ENCODE data around the gene OLFM2.
"Not testable (repeated sequence)": the region's sequence is repeated elsewhere in the genome, so short reads cannot be mapped to it uniquely, and the experiment has no call there.

The OLFM2 gene

DNA sequence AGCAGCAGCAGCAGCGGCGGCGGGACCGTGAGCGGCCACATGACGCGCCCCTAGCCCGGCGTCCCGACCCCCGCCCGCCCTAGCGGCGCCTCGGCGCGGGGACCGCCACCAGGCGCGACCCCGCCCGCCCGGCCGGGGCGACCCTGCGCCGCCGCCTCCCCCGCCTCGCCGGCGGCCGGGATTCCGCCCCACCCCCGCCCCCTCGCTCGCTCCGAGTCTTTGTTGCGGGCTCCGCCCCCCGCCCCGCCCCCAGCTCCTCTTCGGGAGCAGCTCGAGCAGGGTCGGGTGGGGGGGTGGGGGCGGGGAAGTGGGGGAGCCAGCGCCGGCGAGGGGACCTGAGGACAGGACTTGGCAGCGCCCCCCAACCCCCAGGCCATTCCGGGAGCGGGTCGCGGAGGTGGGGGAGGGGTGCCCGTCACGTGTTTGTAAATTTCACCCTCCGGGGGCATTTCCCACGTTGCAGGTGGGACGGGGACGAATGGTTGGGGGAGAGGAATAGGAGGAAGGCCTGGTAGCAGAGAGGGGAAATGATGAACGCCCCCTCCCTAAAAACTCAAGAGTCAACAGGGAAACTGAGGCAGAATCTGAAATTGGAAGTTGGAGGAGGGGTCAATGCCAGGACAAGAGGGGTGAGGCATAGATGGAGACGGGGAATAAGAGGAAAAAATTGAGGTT, at the start of gene OLFM2:
Gene OLFM2, minus strand, starts transcription at position 190 of the 675 bp plus-strand sequence. Its CDS starts 149 bp downstream, at position 41.
- no peak for FAIRE-seq

DNA sequence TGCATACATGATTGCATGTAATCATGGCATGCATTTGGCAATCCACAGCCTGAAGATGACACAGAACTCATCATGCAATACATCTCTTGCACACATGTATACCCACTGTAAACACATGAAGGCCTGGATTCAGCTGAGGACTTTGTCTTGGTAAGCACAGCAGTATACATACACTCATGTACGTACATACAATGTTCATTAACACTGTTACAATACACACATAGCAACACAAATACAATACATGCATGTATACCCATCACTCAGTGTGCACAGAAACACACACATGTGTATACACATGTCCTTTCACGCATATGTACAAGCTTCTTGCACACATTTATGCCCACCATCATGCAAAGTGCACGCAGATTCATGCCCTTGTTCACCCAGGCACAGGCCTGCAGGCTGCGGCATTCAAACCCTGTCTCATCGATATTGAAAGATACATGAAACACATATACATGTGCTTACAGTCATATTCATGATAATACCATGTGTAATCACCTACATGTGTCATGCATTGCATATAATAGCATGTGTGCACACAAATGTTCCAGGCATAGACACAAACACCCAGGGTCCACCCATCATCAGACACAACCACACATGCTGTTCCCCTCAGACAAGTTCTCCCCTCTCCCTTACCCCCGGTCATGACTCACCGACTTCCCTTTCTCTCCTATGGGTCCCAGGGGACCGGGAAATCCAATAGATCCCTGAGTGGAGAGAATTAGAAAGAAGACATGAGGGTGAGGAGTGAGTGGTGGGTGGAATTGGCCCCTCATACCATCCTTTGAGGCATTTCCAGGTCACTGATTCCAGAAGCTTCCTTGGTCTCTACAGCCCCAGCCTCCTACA, 45.3 kb upstream of the OLFM2 start:
- no peak for FAIRE-seq

DNA sequence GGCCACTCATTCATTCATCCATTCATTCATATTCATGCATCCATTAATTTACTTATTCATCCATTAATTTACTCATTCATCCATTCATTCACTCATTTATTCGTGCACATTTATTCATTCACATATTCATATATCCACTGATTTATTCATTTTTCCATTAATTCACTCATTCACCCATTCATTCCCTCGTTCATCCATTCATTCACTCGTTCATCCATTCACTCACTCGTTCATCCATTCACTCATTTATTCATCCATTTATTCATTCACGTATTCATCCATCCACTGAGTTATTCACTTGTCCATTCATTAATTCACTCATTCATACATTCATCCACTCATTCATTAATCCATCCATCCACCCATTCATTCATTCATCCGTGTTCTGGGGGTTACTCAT, 35.8 kb upstream of the OLFM2 start:
- no peak for FAIRE-seq

DNA sequence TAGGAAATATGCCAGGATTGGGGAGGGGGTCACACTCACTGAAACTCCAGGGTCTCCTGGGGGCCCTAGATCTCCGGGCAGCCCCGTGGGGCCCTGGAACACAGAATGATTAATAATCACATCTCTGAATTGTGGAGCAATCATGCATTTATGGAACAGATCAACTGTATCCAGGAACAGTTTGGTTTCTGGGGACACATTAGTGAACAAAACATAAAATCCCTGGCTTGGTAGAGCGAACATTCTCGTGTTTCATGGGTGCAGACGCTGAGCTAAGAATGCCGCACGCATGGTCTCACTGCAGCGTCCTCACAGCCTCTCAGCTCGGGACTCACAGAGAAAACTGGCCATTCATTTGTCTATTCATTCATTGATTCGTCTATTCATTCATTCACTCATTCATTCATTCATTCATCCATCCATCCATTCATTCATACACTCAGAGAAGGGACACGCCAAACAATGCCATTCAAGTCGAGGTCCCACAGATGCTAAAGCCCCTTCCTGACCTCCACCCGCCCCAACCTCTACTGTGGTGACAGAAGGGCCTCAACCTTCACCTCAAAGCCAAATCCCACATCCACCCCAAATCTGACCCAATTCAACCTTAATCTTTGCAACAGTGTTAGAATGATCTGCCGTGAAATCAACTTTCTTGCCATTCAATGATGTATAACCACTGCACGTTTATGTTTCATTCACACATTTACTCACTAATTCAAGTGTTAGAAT, 35.0 kb upstream of the OLFM2 start:
- FAIRE-seq, result no peak

DNA sequence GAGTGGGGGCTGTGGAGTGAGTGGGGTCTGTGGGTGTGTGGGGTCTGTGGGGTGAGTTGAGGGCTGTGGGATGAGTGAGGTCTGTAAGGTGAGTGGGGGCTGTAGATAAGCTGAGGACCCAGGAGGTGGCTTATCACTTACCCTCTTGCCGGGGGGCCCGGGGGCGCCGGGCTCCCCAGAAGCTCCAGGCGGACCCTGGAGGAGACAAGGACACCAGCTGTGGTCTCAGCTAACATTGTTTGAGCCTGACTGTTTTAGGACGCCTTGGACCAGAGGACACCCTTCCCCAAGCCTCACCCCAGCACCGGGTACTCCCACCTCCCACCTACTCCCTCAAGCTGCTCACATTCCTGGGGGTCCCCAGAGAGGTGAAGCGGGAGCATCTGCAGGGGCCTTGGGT, 34.2 kb upstream of the OLFM2 start:
- no peak for FAIRE-seq

DNA sequence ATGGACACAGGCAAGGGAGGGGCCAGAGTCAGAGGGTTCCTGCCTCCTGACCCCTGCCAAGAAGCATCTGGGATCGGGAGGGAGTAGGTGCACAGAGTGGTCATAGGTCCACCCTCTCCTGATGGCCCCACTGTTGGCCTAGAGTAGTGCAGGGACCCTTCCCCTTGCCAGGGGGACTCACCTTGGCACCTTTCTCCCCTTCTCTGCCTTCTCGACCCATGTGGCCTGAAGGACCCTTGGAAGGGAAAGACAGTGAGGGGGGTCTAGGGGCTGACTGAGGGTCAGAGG, 33.3 kb upstream of the OLFM2 start:
- FAIRE-seq, result no peak

DNA sequence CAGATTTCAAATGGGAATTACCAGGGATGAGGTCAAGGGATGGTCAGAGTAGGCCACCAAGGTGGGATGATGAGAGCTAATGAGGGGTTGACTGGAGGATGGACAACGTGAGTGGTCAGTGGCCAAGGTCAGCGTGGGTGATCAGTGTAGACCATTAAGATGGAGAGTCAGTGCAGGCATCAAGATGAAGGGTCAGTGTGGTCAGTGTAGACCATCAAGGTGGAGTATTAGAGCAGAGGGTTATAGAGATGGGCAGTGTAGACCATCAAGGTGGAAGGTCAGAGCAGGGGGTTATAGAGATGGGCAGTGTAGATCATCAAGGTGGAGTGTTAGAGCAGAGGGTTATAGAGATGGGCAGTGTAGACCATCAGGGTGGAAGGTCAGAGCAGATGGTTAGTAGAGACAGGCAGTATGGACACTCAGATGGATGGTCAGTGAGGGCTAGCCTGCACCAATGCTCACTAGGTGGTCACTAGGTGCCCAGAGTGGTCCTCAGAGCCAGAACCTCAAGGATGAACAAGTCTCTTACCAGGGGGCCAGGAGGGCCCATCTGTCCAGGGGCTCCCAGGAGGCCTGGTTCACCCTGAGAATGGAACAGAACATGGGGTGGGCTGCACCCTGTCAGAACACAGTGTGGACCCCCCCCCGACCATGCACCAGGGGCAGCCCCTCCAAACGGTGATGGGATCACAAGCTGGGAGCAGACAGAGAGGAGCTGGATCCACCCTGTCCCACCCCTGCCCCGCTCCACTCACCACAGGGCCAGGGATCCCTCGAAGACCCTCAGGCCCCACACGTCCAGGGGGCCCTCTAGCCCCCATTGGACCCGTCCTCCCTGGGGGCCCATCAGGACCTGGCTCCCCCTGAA, 32.7 kb upstream of the OLFM2 start:
- no peak for FAIRE-seq

DNA sequence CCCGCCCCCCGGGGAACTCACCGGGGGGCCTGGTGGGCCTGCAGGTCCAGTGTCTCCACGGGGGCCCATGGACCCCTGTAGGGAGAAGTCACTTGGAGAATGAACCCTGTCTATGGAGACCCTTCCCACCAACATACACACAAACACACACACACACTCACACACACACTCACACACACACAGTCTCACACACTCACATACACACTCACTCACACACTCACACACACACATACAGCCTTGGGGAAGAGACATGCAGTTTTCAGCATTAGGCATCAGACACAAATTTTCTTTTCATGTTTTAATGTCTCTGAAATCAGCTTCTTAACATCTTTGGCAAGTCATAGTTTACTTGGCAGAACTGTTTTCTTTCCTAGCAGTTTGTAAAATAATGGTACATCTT, 31.0 kb upstream of the OLFM2 start:
- no peak for FAIRE-seq

DNA sequence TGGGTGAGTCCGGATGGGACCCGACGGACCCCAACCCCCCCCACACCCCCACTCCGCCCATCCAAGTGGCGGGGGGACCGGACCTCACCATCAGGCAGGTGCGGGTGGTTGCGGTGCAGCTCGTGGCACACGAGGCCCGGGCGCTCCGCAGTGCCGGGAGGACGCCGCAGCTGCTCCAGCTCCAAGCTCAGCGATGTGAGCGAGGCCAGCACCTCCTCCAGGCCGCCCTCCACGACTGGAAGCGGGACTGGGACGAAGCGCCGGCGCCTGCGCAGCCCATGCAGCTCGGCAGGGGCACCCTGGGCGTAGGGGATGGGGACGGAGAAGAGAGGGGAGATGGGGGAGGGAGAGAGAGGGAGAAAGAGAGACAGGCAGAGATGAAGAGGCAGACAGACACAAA, 30.1 kb upstream of the OLFM2 start:
- FAIRE-seq, result no peak

DNA sequence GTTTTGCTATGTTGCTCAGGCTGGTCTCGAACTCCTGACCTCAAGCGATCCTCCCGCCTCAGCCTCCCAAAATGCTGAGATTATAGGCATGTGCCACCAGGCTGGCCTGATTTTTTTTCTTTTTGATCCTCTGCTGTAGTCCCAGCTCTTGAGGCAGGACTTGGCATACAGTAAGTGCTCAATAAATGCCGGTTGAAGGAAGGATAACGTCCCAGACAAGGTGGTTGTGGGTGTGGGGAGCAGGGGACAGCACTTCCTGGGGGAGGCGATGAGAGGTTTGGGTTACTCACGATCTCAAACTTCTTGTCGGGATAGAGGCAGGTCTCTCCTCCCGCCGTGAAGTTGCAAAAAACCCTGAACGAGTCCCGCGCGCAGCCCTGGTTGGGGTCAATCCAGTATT, 29.7 kb upstream of the OLFM2 start:
- FAIRE-seq, result no peak

DNA sequence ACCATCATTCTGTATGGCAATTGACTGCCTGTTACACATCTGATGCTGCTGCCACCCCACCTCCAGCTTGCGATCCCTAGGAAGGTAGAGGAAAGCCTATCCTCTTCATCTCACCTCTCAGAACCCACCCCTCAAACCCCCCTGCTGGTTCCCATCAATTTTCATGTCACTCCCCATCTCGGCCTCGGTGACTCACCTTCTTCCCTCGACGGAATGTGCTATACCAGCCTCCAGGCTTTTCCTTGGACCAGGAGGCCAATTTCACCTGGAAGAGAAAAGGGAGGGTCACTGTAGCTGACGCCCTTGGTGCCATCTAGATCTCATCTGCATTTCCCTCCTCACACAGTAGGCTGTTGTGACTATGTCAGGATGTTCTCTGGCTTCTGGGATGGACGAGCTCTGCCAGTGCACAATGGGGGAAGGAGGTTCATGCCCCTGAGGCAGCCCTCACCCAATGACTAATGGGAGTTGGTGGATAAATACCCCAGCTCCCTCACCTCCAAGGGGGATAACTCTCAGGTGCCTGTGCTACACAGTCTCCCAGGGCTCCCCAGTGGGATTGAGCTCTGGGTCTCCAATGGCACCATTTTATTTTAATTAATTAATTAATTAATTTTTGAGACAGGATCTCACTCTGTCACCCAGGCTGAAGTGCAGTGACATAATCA, 26.4 kb upstream of the OLFM2 start:
- no peak for FAIRE-seq

DNA sequence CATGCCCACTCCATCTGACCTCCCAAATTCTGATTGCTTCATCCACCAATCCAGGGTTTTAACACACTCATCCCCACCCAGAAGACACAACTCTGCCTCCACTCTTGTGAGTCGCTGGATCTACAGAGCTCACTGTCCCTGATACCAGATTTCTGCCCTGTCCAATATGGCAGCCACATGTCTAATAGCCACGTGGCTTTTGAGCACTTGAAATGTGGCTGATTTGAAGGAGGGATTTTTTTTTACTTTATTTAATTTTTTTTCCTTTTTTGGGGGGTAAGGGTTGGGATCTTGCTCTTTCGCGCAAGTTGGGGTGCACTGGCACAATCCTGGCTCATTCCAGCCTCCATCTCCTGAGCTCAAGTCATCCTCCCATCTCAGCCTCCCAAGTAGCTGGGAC, 24.8 kb upstream of the OLFM2 start:
- no peak for FAIRE-seq

DNA sequence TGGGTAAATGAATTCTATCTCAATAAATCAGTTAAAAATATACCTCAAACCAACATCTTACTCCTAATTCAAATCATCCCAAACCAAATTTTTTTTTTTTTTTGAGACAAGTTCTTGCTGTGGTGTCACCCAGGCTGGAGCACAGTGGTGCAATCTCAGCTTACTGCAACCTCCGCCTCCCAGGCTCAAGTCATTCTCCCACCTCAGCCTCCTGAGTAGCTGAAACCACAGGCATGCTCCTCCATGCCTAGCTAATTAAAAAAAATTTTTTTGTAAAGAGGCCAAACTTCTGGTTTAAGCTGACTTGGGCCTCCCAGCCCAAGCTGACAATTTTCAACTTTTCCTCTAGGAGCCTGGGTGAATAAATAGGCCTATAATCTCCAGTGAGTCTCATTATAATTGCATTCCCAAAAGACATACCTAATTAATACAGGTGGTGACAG, 22.1 kb upstream of the OLFM2 start:
- no peak for FAIRE-seq

DNA sequence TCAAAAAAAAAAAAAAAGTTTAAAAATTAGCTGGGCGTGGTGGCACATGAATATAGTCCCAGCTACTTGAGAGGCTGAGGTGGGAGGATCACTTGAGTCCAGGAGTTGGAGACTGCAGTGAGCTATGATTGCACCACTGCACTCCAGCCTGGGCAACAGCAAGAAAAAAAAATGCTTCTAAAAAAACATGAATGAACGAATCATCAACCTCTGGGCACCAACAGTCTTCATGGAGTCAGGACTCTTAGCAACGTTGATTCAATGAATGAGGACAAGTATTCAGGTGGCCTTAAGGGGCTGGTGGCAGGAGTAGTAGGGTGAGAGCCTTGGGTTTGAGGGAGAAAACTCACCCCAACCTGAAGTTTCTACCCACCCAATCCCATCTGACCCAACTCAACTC, 20.6 kb upstream of the OLFM2 start:
- FAIRE-seq, result no peak

DNA sequence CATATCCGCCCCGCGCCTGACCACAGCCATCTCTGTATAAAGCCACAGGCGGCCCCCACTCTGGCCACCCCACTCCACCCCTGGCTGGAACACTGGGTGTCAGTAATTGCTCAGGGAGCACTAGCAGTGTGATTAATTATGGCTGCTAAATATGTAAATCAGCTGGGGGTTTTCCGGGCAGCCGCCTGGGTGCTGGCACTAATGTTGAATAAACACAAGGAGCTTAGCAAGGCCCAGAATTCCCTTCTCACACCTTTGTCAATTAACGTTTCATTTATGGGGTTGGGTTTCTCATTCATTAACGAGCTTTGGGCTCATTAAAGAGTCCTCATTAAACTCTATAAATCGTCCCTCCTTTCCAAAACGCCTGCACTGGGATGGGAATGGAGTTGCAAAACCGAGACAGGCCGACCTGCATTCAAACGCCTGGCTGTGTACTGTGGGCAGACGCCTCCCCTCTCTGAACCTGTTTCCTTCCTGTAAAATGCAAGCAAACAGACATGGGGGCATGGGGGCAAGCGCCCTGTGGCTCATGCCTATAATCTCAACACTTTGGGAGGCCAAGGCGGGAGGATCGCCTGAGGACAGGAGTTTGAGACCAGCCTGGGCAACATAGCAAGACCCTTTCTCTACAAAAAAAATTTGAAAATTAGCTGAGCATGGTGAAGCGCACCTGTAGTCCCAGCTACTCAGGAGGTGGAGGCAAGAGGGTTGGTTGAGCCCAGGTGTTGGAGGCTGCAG, 17.7 kb upstream of the OLFM2 start:
- FAIRE-seq, result no peak

DNA sequence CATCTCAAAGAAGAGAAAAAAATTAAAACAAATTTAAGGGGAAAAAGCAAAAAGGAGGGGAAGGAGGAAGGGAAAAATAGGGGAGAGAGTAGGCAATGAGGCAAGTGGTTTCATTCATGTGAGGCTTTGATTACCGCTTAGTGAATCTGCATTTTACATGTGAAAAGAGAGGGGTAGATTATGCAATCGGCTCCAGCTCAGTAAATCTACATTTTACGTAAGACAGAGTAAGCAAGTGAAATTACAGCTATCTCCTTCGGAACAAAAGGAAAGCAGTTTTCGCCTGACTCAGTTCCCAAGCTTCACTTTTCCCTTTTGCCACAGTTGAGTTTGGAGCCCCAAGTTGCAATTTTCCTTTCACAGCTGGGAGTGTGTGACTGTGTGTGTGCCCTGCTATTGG, 16.0 kb upstream of the OLFM2 start:
- FAIRE-seq, result no peak

DNA sequence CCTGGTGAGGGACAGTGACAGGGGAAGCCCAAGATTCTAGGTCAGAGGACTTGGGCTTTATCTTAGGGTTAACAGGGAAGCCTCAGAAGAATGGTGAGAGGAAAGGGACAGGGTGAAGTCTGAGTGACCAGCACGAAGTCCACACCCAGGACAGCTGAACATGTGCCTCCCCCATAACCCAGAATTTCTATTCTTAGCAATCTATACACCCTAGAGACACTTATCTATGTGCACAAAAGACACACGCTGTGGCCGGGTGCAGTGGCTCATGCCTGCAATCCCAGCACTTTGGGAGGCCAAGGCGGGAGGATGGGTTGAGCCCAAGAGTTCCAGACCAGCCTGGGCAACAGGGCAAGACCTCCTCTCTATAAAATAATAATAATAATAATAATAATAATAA, 11.1 kb upstream of the OLFM2 start:
- FAIRE-seq, result no peak

DNA sequence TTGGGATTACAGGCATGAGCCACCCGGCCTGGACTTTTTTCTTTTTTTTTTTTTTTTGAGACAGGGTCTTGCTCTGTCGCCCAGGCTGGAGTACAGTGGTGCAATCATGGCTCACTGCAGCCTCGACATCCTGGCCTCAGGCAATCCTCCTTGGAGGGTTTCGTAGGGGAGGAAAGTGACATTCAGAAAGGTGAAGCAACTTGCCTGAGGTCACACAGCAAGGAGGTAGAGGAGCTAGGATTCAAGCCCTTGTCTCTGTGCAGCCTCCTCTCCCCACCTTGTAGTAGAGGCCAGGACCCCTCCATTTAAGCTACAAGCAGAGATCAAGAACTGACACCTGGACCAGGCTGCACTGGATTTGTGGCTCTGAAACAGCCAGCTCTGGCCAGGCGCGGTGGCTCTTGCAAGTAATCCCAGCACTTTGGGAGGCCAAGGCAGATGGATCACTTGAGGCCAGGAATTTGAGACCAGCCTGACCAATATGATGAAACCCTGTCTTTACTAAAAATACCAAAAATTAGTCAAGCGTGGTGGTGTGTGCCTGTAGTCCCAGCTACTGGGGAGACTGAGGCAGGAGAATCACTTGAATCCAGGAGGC, 10.3 kb upstream of the OLFM2 start:
- not testable (repeated sequence) for FAIRE-seq

DNA sequence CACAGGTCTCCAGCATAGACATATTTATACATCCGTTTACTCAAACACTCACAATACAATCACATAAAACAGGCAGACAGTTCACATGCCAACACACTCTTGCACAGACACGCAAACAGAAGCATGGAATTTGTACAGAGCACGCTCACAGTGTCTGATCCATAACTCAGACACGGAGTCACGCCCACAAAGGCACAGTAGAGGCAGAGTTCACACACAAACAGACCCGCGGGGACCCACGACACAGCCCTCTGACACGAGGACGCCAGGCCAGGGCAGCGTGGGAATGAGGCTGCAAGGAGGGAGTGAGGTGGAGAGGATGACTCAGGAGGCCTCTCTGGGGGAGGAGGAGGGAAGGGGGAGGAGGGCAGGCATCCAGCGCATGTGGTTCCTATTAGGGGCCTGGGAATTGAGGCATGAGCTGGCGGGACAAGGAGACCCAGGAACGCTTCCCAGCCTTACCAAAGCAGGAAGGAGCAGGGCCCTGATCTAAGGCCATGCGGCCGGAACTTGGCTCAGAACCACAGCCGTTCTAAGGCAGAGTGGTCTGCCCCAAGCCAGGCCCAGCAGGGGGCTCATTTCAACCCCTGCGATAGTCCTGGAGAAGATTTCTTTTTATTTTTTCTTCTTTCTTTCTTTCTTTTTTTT, 9.1 kb upstream of the OLFM2 start:
- no peak for FAIRE-seq

DNA sequence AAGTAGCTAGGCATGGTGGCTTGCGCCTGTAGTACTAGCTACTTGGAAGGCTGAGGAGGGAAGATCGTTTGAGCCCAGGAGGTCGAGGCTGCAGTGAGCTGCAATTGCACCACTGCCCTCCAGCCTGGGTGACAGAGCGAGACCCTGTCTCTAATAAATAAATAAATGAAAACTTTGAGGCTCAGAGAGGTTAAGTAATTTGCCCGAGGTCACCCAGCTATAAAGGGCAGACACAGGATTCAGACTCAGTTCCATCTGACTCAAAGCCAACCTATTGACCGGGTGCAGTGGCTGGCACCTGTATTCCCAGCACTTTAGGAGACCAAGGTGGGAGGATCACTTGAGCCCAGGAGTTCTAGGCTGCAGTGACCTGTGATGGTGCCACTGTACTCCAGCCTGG, 7.4 kb upstream of the OLFM2 start:
- FAIRE-seq, result no peak

DNA sequence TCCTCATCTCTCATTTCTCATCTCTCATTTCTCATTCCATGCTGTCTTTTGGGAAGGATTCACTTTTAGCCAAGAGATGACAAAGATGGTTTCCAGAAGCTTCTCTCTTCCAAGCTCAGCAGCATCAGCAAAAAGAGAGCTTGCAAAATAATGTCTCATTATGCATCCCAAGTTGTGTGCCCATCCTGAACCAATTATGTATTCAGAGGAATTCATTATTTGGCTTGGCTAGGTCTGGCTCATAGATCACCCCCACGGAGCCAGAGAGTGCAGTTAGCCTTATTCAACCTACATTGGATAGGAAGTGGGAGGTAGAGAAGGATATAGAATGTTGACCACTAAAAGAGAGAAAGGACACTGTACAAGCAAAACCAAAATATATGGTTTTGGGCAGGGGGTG, 5.4 kb upstream of the OLFM2 start:
- no peak for FAIRE-seq

Data from A204.1 (cell line).